ENCODE results near the gene SAP30.

SAP30 gene

GRCh38 chr4:173417833-173418232 lies 47.1 kb downstream of the SAP30 start:
- no peak for DNase-seq

GRCh38 chr4:173418639-173419038 lies 47.9 kb downstream of the SAP30 start:
- DNase-seq = no peak

GRCh38 chr4:173420324-173420752 lies 49.6 kb downstream of the SAP30 start:
- DNase-seq = no peak

GRCh38 chr4:173420801-173421200 lies 50.0 kb downstream of the SAP30 start:
- DNase-seq = no peak

- no peak for DNase-seq
These were observed 54.4 kb downstream of the SAP30 start for GRCh38 chr4:173424899-173425805.

- no peak for DNase-seq
These were observed 55.3 kb downstream of the SAP30 start for GRCh38 chr4:173426064-173426463.
